CMK (cell line): ENCODE results near the gene PBOV1.
"Not testable (repeated sequence)": the region's sequence is repeated elsewhere in the genome, so short reads cannot be mapped to it uniquely, and the experiment has no call there.

Experiments used
- DNase-seq: peaks from one replicate; pipeline ENCODE4 v3.0.0-alpha.2; 2010; ENCODE audit warnings: low read depth

The PBOV1 gene

DNA sequence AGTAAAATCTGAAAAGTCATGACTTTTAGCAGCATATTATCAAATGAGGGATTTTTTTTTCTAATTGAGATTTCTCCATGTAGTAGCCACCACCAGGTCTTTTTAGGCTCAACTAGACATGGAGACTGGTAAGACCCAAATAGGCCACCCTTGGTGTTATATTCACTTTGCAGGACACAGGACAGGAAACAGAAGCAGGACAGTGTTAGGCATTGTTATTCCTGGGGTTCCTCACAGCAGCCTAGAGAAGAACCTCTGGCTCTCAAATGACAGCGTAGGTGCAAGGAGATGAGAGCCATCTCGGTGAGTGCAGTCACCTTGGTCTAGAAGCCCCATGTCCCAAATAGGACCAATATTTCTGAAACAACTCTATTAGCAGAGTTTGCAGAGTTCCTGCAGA lies 19.2 kb upstream of the PBOV1 start:
- DNase-seq = no peak

- no peak for DNase-seq
Observed at GRCh38 chr6:138235693-138236092, 17.4 kb upstream of the PBOV1 start.

DNA sequence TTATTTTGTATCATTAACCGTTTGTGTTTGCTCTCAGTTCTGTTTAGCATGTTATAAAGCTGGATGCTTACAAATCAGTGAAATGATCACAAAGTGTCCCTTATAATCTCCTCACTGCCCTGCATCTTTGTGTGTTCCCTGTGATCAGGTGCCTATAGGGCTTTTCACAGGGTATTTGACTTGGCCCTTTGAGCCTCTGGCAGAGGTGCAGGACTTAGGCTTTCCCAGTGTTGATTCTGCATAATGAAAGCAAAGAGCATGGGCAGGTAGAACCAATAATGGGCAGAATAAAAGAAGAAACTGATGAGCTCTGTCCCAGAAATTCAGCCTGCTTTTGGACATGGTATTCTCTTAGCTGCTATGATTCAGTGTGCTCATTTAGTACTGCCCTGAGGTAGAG lies 16.9 kb upstream of the PBOV1 start:
- no peak for DNase-seq

- no peak for DNase-seq
Observed at GRCh38 chr6:138234363-138234762, 16.1 kb upstream of the PBOV1 start.

DNA sequence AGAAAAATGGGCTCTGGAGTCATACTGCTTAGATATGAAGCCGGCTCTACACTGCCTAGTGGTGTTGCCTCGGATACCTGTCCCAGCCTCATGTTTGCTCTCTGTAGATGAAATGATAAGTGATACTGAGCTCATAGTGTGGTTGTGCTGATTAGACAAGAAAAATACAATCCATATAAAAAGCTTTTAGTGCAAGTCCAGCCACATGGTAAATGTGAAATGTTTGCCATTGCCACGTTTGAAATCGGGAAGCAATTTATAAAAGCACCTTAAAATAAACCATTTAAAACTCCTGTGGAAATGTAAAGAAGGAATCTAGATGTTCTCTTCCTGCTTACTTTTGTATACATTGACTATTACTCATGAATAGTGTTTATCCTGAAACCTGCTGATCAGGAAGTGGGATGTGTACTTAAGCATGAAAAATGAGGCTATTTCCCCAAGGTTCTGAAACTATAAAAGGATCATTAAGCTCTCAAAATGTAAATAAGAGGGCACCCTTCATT lies 13.1 kb upstream of the PBOV1 start:
- DNase-seq = no peak

DNA sequence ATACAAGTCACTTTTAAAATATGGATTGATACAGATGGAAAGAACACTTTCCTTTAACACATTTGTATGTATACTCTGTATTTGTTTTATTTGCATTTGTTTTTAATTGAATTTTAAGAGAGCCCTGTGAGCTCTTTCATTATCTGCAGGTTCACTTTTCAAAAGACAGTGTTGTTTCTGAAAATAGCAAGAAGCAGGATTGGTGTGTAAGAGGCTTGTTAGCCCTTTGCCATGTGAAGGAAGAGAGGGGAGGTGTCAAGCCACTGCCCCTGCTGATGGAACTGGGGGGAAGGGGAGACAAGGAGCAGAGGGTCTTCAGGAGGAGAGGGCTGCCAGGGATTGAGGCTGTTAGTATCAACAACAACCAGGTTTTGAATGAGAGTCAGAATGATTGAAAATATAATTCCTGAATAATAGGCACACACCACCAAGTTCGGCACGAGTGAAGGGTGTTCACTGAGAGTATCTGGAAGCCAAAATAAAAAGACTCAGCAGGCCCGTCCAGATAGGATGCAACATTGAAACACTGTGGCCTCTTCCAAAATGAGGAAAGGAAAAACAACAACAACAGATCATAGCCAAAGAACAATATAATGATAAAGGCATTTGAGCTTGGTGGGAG lies 12.6 kb upstream of the PBOV1 start:
- no peak for DNase-seq

- DNase-seq = no peak
Observed at GRCh38 chr6:138230221-138230620, 11.9 kb upstream of the PBOV1 start.

GRCh38 chr6:138229663-138230179 lies 11.4 kb upstream of the PBOV1 start:
- DNase-seq = no peak

DNA sequence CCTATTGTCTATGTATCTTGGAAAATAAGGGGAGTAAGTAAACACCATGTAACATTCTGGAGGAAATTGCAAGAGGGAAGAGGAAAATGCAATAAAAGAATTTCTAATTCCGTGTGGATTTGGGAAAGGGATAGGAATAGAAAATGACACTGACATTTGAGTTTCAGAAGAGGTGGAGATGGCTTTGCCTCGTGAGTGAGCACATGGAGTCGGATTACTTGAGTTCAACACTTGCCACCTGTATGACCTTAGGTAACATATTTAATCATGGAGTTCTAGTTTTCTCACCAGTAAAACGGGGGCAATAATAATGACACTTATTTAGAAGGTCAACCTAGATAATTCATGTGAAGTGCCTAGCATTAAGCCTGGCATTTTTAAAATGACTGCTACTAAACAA lies 10.8 kb upstream of the PBOV1 start:
- DNase-seq = no peak

DNA sequence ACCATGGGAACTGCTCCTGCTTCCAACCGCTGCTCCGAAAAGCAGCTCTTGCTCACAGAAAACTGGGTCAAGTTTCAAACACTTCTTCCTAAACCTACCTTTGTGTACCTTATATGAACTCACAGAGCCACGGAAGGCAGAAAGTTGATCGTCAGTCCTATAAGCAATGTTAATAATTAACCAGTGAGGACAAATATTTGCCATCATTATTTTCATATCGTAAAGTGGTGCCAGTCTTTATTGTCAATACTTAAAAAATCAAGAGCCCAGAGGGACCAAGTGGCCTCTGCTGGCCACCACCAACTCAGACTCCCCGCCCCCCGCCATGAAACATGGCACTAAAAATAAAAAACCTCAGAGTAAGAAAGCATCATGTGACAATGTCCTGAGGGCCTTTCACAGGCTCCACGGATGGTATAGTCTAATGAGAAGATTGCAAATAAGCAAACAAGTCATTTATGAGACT lies 9.1 kb upstream of the PBOV1 start:
- no peak for DNase-seq

- no peak for DNase-seq
Observed at GRCh38 chr6:138226700-138227315, 8.5 kb upstream of the PBOV1 start.

DNA sequence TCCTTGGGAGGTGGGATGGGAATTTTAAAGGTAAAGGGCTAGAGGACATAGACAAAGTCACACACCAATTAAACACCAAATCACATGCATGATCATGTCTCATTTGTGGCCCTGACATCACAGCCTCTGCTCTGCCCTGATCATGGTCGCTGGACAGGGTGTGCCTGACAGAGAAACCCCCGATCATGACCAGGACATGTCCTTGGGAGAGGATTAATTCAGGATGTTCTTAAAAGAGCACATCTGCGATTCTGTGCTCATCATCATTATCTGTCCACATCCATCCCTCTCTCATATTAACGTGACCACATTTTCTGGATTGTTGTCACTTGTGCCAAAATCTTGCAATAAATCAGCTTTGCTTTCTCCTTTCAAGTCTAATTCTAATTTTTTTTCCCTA lies 7.7 kb upstream of the PBOV1 start:
- no peak for DNase-seq

DNA sequence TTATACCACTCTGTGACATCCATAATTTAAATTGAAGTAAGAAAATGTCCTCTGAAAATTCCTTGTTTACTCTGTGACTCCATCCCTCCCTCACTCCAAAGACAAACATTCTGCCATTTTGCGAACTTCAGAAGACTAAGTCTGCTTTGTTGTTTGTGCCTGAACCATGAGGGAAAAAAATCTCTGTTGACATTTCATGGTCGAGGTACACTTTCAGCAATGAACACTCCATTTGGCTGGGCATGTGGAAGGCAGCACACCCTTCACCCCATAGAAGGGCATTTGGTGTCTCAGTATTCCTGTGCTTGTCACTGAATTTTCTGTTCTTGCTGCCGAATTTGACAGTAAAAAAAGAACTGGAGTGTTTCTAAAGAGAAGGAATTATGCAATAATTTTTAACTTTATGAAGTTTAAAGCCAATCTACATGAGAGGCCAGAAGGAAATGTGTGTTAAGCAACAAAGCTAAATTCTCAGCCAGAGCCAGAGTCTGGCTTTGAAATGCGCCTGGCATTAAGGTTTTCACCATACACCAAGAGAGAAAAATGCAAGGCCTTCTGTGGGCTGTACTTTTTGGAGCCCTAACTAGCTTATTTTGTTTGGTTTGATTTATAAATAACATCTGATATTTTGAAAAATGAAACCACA lies 4.7 kb upstream of the PBOV1 start:
- no peak for DNase-seq

DNA sequence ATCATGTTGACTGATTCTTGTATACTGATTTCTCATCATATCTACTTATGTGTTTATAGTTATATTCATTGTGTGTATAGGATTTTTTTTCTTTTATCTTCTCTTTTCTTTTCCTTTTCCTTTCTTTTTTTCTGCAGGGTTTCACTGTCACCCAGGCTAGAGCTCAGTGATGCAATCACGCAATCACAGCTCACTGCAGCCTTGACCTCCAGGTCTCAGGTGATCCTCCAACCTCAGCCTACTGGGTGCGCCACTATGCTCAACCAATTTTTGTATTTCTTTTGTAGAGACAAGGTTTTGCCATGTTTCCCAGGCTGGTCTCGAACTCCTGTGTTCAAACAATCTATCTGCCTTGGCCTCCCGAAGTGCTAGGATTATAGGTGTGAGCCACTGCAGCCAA lies 1.6 kb upstream of the PBOV1 start:
- no peak for DNase-seq

GRCh38 chr6:138219398-138219797 lies 1.1 kb upstream of the PBOV1 start:
- DNase-seq = no peak

DNA sequence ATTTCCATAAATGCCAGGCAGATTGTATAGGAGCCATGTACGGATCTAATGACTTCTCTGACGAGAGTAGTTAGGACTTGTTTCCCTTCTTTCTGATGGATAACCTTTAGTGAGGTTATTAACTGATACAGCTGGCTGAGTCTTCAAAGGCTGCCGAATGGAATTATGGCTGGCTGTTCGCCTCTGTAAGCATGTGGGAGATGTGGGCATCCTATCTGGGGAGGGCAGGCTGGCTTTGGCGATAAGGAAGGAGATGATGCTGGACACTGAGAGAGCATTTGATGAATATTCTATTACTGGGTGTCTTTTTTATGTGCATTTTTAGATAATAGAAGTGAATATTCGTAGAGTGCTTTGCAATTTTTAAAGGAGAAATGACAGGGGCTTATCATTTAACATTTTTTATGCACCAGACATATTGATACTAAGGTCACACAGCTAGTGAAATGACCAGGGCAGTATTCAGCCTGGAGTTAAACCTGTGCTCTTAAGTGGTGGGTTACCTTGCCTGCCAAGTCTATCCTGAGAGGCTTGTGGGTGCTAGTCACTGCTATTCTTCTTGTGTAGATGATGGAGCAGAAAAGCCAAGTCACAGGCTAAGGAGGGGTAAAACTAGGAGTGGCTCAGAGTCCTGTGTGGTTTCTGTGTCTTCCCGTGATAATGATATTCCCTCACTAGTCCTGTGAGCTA lies 3.1 kb downstream of the PBOV1 start:
- DNase-seq = no peak

GRCh38 chr6:138212530-138212929 lies 5.8 kb downstream of the PBOV1 start:
- not testable (repeated sequence) for DNase-seq

- DNase-seq = no peak
Observed at GRCh38 chr6:138211601-138212000, 6.7 kb downstream of the PBOV1 start.

DNA sequence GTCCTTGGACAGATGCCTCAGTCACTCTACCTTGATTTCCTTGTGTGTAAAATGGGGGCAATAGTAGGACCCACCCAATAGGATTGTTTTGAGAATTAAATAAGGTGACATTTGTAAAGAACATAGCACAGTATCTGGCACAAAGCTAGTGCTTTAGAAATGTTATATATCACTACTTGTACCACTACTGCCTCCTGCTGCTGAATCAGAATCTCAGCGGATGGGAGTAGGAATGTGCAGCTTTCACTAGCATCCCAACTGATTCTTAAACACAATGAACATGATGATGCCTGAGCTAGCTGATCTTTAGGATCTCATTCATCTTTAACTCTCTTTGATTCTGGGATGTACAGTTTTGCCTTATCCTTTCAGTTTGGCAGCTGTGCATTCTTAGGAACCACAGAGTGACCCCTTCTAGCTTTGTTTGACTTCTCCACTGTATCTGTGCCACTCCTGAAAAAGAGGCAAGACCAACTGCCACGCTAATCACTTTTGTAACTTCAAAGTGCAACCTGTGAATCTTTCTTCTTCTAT lies 7.2 kb downstream of the PBOV1 start:
- no peak for DNase-seq

DNA sequence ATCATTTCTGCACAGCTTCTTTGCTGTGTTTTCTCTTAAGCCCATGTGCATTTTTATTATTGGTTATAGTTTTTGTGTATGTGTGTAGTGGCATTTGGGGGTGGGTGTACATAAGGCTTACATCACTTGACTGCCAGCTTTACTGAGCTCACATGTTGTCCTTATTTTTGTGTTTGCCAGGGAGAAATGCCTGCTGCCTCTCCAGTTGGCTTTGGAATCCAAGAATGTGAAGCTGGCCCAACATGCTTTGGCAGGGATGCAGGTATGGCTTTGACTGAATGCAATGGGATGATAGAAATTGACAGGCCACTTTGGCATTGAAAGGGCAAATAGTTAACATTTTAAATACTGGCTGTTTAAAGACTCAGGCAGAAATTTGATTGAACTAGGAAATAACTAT lies 11.4 kb downstream of the PBOV1 start:
- no peak for DNase-seq

- no peak for DNase-seq
Observed at GRCh38 chr6:138205437-138206094, 12.7 kb downstream of the PBOV1 start.
